ENCODE measurements around the gene FNBP1. TPM values are rescaled to one million over a fixed set of nuclear protein-coding genes. Genes with fewer than 3 reads are reported as not detected.

The FNBP1 gene
- total RNA-seq, 4 donors from 2014 or later = 29.7 to 62.3 (median 40.0) TPM

GRCh38 chr9:130028493-130029222 lies 14.3 kb downstream of the FNBP1 start:
- intact Hi-C loops (cut with DNase I; ENCODE audit: low total_unique reads) = no loop called here
- no peak for TF ChIP-seq CTCF (IDR thresholded peaks at IDR 0.05)
- no peak overlapping the region for H3K4me3 ChIP-seq (ENCODE audit: low read depth, poor library complexity, severe bottlenecking)
- WGBS, 2 donors = 40 to 43% methylated on average over 6 of the region's 6 CpGs
- no peak for DNase-seq (ENCODE audit: low spot score in 2 of 2)

- H3K4me3 ChIP-seq (ENCODE audit: low read depth, poor library complexity, severe bottlenecking) = no peak overlapping the region
- intact Hi-C loops (cut with DNase I; ENCODE audit: low total_unique reads) = no loop called here
- 77 to 83% methylated on average over 9 of the region's 9 CpGs for WGBS, 2 donors
- TF ChIP-seq CTCF (IDR thresholded peaks at IDR 0.05) (no peak), POLR2A (IDR thresholded peaks at IDR 0.05) (no peak)
- no peak for DNase-seq (ENCODE audit: low spot score in 2 of 2)
These were observed 15.2 kb downstream of the FNBP1 start for GRCh38 chr9:130027533-130028365.

DNA sequence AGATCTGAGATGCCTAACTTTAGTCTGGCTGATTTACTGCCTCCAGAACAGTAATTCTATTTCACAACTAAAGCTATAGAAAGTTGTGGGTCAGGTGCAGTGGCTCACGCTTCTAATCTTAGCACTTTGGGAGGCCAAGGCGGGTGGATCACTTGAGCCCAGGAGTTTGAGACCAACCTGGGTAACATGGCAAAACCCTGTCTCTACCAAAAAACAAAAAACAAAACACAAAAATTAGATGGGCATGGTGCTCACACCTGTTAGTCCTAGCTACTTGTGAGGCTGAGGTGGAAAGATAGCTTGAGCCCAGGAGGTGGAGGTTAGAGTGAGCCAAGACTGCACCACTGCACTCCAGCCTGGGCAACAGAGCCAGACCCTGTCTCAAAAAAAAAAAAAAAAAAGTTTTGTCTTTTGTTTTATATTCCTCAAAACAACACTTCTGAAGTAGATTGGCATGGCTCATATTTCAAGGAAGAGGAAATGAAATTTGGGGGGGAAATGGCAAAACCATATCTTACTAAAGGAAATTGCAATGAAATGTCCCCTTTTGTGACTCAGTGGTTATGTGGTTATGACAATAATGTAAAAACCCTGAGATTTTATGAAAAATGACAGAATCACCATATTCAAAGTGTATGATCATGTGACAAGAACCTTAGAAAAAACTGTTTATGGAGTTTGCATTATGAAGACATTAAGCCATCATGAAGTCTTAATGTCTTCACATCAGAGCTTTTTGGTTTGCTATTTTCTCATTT lies 16.2 kb downstream of the FNBP1 start:
- WGBS, 2 donors = 91 to 92% methylated on average over 2 of the region's 2 CpGs
- intact Hi-C loops (cut with DNase I; ENCODE audit: low total_unique reads) = no loop called here

GRCh38 chr9:130024597-130024994 lies 18.4 kb downstream of the FNBP1 start:
- TF ChIP-seq CTCF (IDR thresholded peaks at IDR 0.05) = no peak
- TF ChIP-seq POLR2A (IDR thresholded peaks at IDR 0.05) = no peak
- WGBS, 2 donors = 63 to 70% methylated on average over 5 of the region's 5 CpGs
- intact Hi-C loops (cut with DNase I; ENCODE audit: low total_unique reads) = no loop called here
- H3K4me3 ChIP-seq (ENCODE audit: low read depth, poor library complexity, severe bottlenecking) = no peak overlapping the region
- DNase-seq (ENCODE audit: low spot score in 2 of 2) = no peak

More for the DNA sequence above, 16.2 kb downstream of the FNBP1 start:
- TF ChIP-seq CTCF (IDR thresholded peaks at IDR 0.05) (no peak), POLR2A (IDR thresholded peaks at IDR 0.05) (no peak)
- H3K4me3 ChIP-seq (ENCODE audit: low read depth, poor library complexity, severe bottlenecking) = no peak overlapping the region
- DNase-seq (ENCODE audit: low spot score in 2 of 2) = no peak

- no peak for TF ChIP-seq CTCF (IDR thresholded peaks at IDR 0.05)
- TF ChIP-seq POLR2A (IDR thresholded peaks at IDR 0.05) = no peak
- no peak for DNase-seq (ENCODE audit: low spot score in 2 of 2)
- intact Hi-C loops (cut with DNase I; ENCODE audit: low total_unique reads) = no loop called here
- H3K4me3 ChIP-seq (ENCODE audit: low read depth, poor library complexity, severe bottlenecking) = no peak overlapping the region
- WGBS, 2 donors = 93 to 96% methylated on average over 3 of the region's 3 CpGs
These were observed 18.9 kb downstream of the FNBP1 start for GRCh38 chr9:130023994-130024596.

Data from lower leg skin (tissue), 4 donors.